ENCODE measurements around the gene S1PR4. TPM values are rescaled to one million over a fixed set of nuclear protein-coding genes. Genes with fewer than 3 reads are reported as not detected.

S1PR4 gene
- total and polyA plus RNA-seq, 9 of the 15 experiments (the other 6 are each of a cell fraction or from before 2014, with no cell fraction given): 0.27 TPM; not detected in 8

- peak in 1 of 2 experiments; percentile 59 for TF ChIP-seq AFF1 (IDR thresholded peaks at IDR 0.05; ENCODE audit: low read depth in 1 of 2, partially characterized antibody in 2 of 2)
- peak; percentile 78 for TF ChIP-seq ZNF766 (CRISPR knock-in tag; conservative IDR thresholded peaks at IDR 0.05)
- 0 out of 2 replicates have a peak, but pooled peaks have one; percentile 17 for TF ChIP-seq ZNF3 (CRISPR knock-in tag; IDR thresholded peaks at IDR 0.05)
- TF ChIP-seq OTX1 (CRISPR knock-in tag; IDR thresholded peaks at IDR 0.05): peak; percentile 73; the same call in 1 of the 2 replicates
- TF ChIP-seq CEBPG (CRISPR knock-in tag; IDR thresholded peaks at IDR 0.05): no peak; the same call in none of the 2 replicates
- peak; percentile 20 to 59; a peak in 1 of 4 replicates for TF ChIP-seq CEBPG (tag; conservative IDR thresholded peaks at IDR 0.05 in 1 of 2, IDR thresholded peaks at IDR 0.05 in 1 of 2)
- peak; percentile 48 for TF ChIP-seq GMEB1 (CRISPR knock-in tag; IDR thresholded peaks at IDR 0.05)
- TF ChIP-seq TARDBP (IDR thresholded peaks at IDR 0.05): peak; percentile 94
- peak; percentile 47; the same call in 1 of the 2 replicates for TF ChIP-seq ELF2 (CRISPR knock-in tag; IDR thresholded peaks at IDR 0.05)
- peak; percentile 76 for TF ChIP-seq ZNF592 (IDR thresholded peaks at IDR 0.05)
- TF ChIP-seq L3MBTL2 (IDR thresholded peaks at IDR 0.05): peak; percentile 88
- TF ChIP-seq ZNF347 (CRISPR knock-in tag; IDR thresholded peaks at IDR 0.05; ENCODE audit: low read depth): no peak
- peak; percentile 86 for TF ChIP-seq TFAP4 (CRISPR knock-in tag; IDR thresholded peaks at IDR 0.05; ENCODE audit: borderline replicate concordance)
- TF ChIP-seq HDAC3 (IDR thresholded peaks at IDR 0.05; ENCODE audit: borderline replicate concordance, partially characterized antibody): peak; percentile 69
- TF ChIP-seq ARID1B (IDR thresholded peaks at IDR 0.05): peak; percentile 93
- peak; percentile 62; the same call in 1 of the 2 replicates for TF ChIP-seq ZNF197 (CRISPR knock-in tag; IDR thresholded peaks at IDR 0.05; ENCODE audit: low read depth)
Observed at GRCh38 chr19:3154957-3155736, 23.4 kb upstream of the S1PR4 start (continued).

Measured in K562 (cell line).